OCI-LY1 (cell line): ENCODE data around the gene RAB40B.

Experiments
- CTCF ChIP-seq: fragments of 200-600 bp; sonication (generic), shearing (Covaris generic); IDR thresholded peaks from 2 replicates; pipeline ENCODE4 v1.5.1; 2017; ENCODE audit warnings: mild to moderate bottlenecking, antibody characterized with exemption, low read length, moderate library complexity, mixed read lengths
- EZH2 ChIP-seq: fragments of 200-600 bp; sonication (generic), shearing (Covaris generic); IDR thresholded peaks from 2 replicates; pipeline ENCODE4 v1.8.0; 2017; ENCODE audit warnings: borderline replicate concordance, mixed run types, mild to moderate bottlenecking, antibody characterized with exemption, low read length, moderate library complexity, mixed read lengths

DNA sequence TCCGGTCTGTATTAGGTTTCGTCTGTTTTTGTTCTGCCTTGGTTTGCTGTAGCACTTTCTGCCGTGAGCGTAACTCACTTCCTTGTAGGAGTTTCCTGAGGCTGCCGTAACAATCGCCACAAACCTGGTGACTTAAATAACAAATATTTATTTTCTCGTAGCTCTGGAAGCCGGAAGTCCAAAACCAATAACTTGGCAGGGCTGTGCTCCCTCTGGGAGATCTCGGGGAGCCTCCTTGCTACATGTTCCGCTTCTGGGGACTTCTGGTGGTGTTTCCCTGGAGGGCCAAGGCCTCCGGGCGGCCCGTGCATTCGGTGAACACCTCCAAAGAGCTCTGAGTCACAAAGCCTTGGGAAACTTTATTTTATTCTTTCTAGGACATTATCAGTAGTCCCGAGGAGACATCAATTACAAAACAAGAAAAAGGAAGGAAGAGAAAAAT lies 43.4 kb downstream of the RAB40B start:
- TF ChIP-seq EZH2 (no peak), CTCF (no peak)
